NOMO-1 treated with DMSO at 0.1 percent for 48 hours (cell line): ENCODE measurements around the gene RAB3GAP1.

Experiments
- DNase-seq: peaks from one replicate; lab custom pipeline; 2025; ENCODE audit not compliant: unreplicated experiment; lab: John Stamatoyannopoulos, UW

RAB3GAP1 gene

GRCh38 chr2:135208016-135208415 is 155.9 kb downstream of the RAB3GAP1 start:
- DNase-seq = no peak

GRCh38 chr2:135212757-135213156 is 160.7 kb downstream of the RAB3GAP1 start:
- no peak for DNase-seq

- no peak for DNase-seq
These were observed 166.3 kb downstream of the RAB3GAP1 start for GRCh38 chr2:135218426-135218825.

GRCh38 chr2:135219226-135219625 is 167.1 kb downstream of the RAB3GAP1 start:
- no peak for DNase-seq
